HL-60 (cell line): ENCODE measurements around the gene USP32.

Source experiments
- DNase-seq, 2 experiments: peaks; one replicate each; pipeline ENCODE4 v3.0.0-alpha.2; 2010 to 2020; ENCODE audit warnings: low read depth in 1 of 2, low spot score in 1 of 2
- H3K27ac ChIP-seq: fragments of 250-450 bp; sonication (Bioruptor Pico); replicated peaks from 2 replicates; pipeline ENCODE4 v1.5.1; 2020; ENCODE audit warnings: mild to moderate bottlenecking, moderate library complexity
- H3K27me3 ChIP-seq: fragments of 250-450 bp; sonication (Bioruptor Pico); 2 replicates; pipeline ENCODE4 v1.5.1; 2021; ENCODE audit warnings: mild to moderate bottlenecking, moderate library complexity; ENCODE audit not compliant: insufficient read depth, poor library complexity, severe bottlenecking
- H3K4me3 ChIP-seq: replicated peaks from 2 replicates; pipeline ENCODE4 v1.5.1; 2011; ENCODE audit warnings: mild to moderate bottlenecking, control low read depth, low read length; ENCODE audit not compliant: insufficient read depth
- CTCF ChIP-seq: IDR thresholded peaks from one replicate; pipeline ENCODE4 v1.5.1; 2011; ENCODE audit warnings: low read length, control low read depth, inconsistent platforms; ENCODE audit not compliant: insufficient read depth
- GABPA ChIP-seq: IDR thresholded peaks from 2 replicates; pipeline ENCODE4 v1.6.1; 2012; ENCODE audit warnings: low read depth
- POLR2AphosphoS5 ChIP-seq: IDR thresholded peaks from 2 replicates; pipeline ENCODE4 v1.6.1; 2012; ENCODE audit warnings: low read depth
- REST ChIP-seq: IDR thresholded peaks from 2 replicates; pipeline ENCODE4 v1.6.1; 2012; ENCODE audit warnings: low read depth; ENCODE audit not compliant: insufficient replicate concordance
- SPI1 ChIP-seq: IDR thresholded peaks from 2 replicates; pipeline ENCODE4 v1.6.1; 2012; ENCODE audit warnings: low read depth, mild to moderate bottlenecking, borderline replicate concordance

Gene USP32

GRCh38 chr17:60146206-60146605 lies 245.7 kb downstream of the USP32 start:
- Histone ChIP-seq H3K27ac (no peak overlapping the region), H3K27me3 (peaks cover 34% of the 10 kb centered on the region), H3K4me3 (no peak overlapping the region)
- DNase-seq, result no peak
- TF ChIP-seq SPI1 (no peak), GABPA (no peak), POLR2AphosphoS5 (no peak), REST (no peak), CTCF (no peak)

GRCh38 chr17:60145006-60145935 lies 246.7 kb downstream of the USP32 start:
- TF ChIP-seq CTCF, result no peak
- no peak for TF ChIP-seq REST
- no peak for TF ChIP-seq SPI1
- no peak for TF ChIP-seq POLR2AphosphoS5
- TF ChIP-seq GABPA, result no peak
- Histone ChIP-seq H3K27ac (no peak overlapping the region), H3K27me3 (peaks cover 32% of the 10 kb centered on the region), H3K4me3 (no peak overlapping the region)
- no peak for DNase-seq

- DNase-seq, result peak; percentile 57 to 87
- TF ChIP-seq SPI1 (no peak), CTCF (peak; percentile 90), GABPA (no peak), REST (peak; percentile 43), POLR2AphosphoS5 (no peak)
- peaks cover 23% of the 10 kb centered on the region for H3K27me3 ChIP-seq
- H3K27ac ChIP-seq, result no peak overlapping the region
- H3K4me3 ChIP-seq, result no peak overlapping the region
Measured at GRCh38 chr17:60142872-60143499, 248.9 kb downstream of the USP32 start.
